OCI-LY7 (cell line): ENCODE measurements around the gene YBX2.

Source experiments
- CTCF ChIP-seq: fragments of 200-600 bp; sonication (generic); conservative IDR thresholded peaks from 2 replicates; pipeline ENCODE4 v1.5.1; 2014; ENCODE audit warnings: mild to moderate bottlenecking, antibody characterized with exemption, low read length, moderate library complexity, mixed read lengths
- EZH2phosphoT487 ChIP-seq: fragments of 200-600 bp; sonication (generic); IDR thresholded peaks from 2 replicates; pipeline ENCODE4 v1.6.1; 2018; ENCODE audit warnings: low read depth, borderline replicate concordance, mild to moderate bottlenecking, mixed run types, antibody characterized with exemption, low read length, moderate library complexity, mixed read lengths

- no peak for TF ChIP-seq CTCF
- no peak for TF ChIP-seq EZH2phosphoT487
These were observed 44.6 kb downstream of the YBX2 start for GRCh38 chr17:7249830-7250229.
